B cell (primary cell): ENCODE results near the gene MRPS27. TPM values are rescaled to one million over a fixed set of nuclear protein-coding genes. Genes with fewer than 3 reads are reported as not detected.

ENCODE experiments used
- ATAC-seq: fragments of 200-7000 bp; cut with Tn5 transposase; one replicate; pipeline ENCODE4 v1.10.0; 2021; ENCODE audit warnings: low read depth, mild to moderate bottlenecking, moderate number of reproducible peaks, moderate library complexity
- CTCF ChIA-PET: fragments of 350-600 bp; sonication (Branson Sonifier 250); formaldehyde crosslinking; loops from one replicate; lab custom pipeline; 2021; ENCODE audit warnings: antibody characterized with exemption, inconsistent platforms; lab: Charles Lee
- POLR2A ChIA-PET: fragments of 350-600 bp; sonication (Branson Sonifier 250); formaldehyde crosslinking; loops from one replicate; lab custom pipeline; 2021; ENCODE audit warnings: antibody characterized with exemption; lab: Charles Lee
- DNase-seq: peaks from one replicate; pipeline ENCODE4 v3.0.0; 2013
- H2AFZ ChIP-seq: 2 replicates; pipeline ENCODE4 v1.6.1; 2012; ENCODE audit warnings: mild to moderate bottlenecking, low read depth, low read length; ENCODE audit not compliant: insufficient read depth, poor library complexity, severe bottlenecking
- H3K27ac ChIP-seq, 2 donors: 1 replicate in 1 of 2; 2 replicates in 1 of 2; pipeline ENCODE4 v1.5.1; 2012 to 2013; ENCODE audit warnings: low read length in 2 of 2, mild to moderate bottlenecking in 2 of 2, moderate library complexity in 1 of 2
- H3K27me3 ChIP-seq, 4 experiments: fragments of 200-600 bp in 1 of 4; sonication (generic) in 1 of 4; replicated peaks in 1 of 4; 1 replicate in 2 of 4; 2 replicates in 2 of 4; pipeline versions ENCODE4 v1.6.1 to v1.7.0; 2013 to 2016; ENCODE audit warnings: low read length in 3 of 4, mild to moderate bottlenecking in 2 of 4, mixed read lengths in 1 of 4, moderate library complexity in 1 of 4; ENCODE audit not compliant: insufficient read depth in 4 of 4, control insufficient read depth in 3 of 4; ENCODE audit errors: control extremely low read depth in 1 of 4
- H3K36me3 ChIP-seq, 2 experiments: replicated peaks in 1 of 2; 1 replicate in 1 of 2; 2 replicates in 1 of 2; pipeline versions ENCODE4 v1.6.1 to v1.7.1; 2013; ENCODE audit warnings: low read length in 1 of 2; ENCODE audit not compliant: insufficient read depth in 2 of 2, control insufficient read depth in 1 of 2; ENCODE audit errors: control extremely low read depth in 1 of 2, extremely low read depth in 1 of 2
- H3K4me1 ChIP-seq, 2 donors: fragments of 200-600 bp in 1 of 2; sonication (generic) in 1 of 2; 1 replicate in 1 of 2; 2 replicates in 1 of 2; pipeline versions ENCODE4 v1.5.1 to v1.6.1; 2013 to 2017; ENCODE audit warnings: low read length in 2 of 2; ENCODE audit not compliant: control insufficient read depth in 2 of 2, insufficient read depth in 2 of 2
- H3K4me2 ChIP-seq: replicated peaks from 2 replicates; pipeline ENCODE3; 2012; ENCODE audit warnings: mild to moderate bottlenecking, low read depth, low read length; ENCODE audit not compliant: poor library complexity, severe bottlenecking
- H3K4me3 ChIP-seq, 5 experiments: fragments of 200-600 bp in 1 of 5; sonication (generic) in 1 of 5; 1 replicate in 3 of 5; 2 replicates in 2 of 5; pipeline versions ENCODE4 v1.5.1 to v1.7.0; 2011 to 2016; ENCODE audit warnings: low read length in 4 of 5, mild to moderate bottlenecking in 4 of 5, low read depth in 2 of 5, control low read depth in 1 of 5, moderate library complexity in 1 of 5; ENCODE audit not compliant: insufficient read depth in 1 of 5; ENCODE audit errors: control extremely low read depth in 1 of 5, extremely low read depth in 1 of 5
- H3K79me2 ChIP-seq: fragments of 200-600 bp; sonication (generic); one replicate; pipeline ENCODE4 v1.6.0; 2016; ENCODE audit warnings: low read length; ENCODE audit not compliant: control insufficient read depth, insufficient read depth
- H3K9ac ChIP-seq: fragments of 200-600 bp; sonication (generic); 2 replicates; pipeline ENCODE4 v1.6.1; 2017; ENCODE audit warnings: mild to moderate bottlenecking, low read length, moderate library complexity
- H3K9me3 ChIP-seq, 3 donors: one replicate each; pipeline versions ENCODE4 v1.6.1 to v1.7.1; 2013; ENCODE audit warnings: low read length in 2 of 3; ENCODE audit not compliant: control insufficient read depth in 2 of 3, insufficient read depth in 1 of 3; ENCODE audit errors: control extremely low read depth in 1 of 3
- H4K20me1 ChIP-seq: 2 replicates; pipeline ENCODE4 v1.6.0; 2012; ENCODE audit warnings: mild to moderate bottlenecking, low read length; ENCODE audit not compliant: insufficient read depth, control insufficient read depth, poor library complexity, severe bottlenecking
- H3K27ac Mint-ChIP-seq: one replicate; pipeline ENCODE4 v1.8.0; 2021; ENCODE audit warnings: mixed read lengths
- H3K27me3 Mint-ChIP-seq: one replicate; pipeline ENCODE4 v1.8.0; 2021; ENCODE audit warnings: mixed read lengths
- H3K4me1 Mint-ChIP-seq: one replicate; pipeline ENCODE4 v1.8.0; 2021; ENCODE audit warnings: mixed read lengths
- H3K4me3 Mint-ChIP-seq: one replicate; pipeline ENCODE4 v1.8.0; 2021; ENCODE audit warnings: mixed read lengths
- H3K9me3 Mint-ChIP-seq: one replicate; pipeline ENCODE4 v1.8.0; 2022; ENCODE audit warnings: mixed read lengths; ENCODE audit not compliant: insufficient read depth
- CTCF ChIP-seq: fragments of 200-600 bp; IDR thresholded peaks from one replicate; pipeline ENCODE4 v1.8.0; 2022; ENCODE audit warnings: antibody characterized with exemption, mild to moderate bottlenecking
- EZH2 ChIP-seq: IDR thresholded peaks from 2 replicates; pipeline ENCODE4 v1.6.1; 2012; ENCODE audit warnings: borderline replicate concordance, low read depth, mild to moderate bottlenecking, moderate library complexity, low read length; ENCODE audit not compliant: insufficient read depth, poor library complexity, severe bottlenecking
- WGBS: methylation state at CpG from one replicate; pipeline ENCODE4 v1.1.5; 2013; ENCODE audit warnings: missing lambda C conversion rate; ENCODE audit not compliant: insufficient coverage; 5-methylcytosine and 5-hydroxymethylcytosine counted together
- intact Hi-C: fragments of 100-400 bp; cut with micrococcal nuclease; formaldehyde crosslinking; loops from one replicate; pipeline ENCODE4 v1.10.0; 2022
- polyA plus RNA-seq: library from polyadenylated mRNA; depleted of rRNA; stranded (reverse); fragments of >200 nt; gene quantifications from 2 replicates; pipeline ENCODE4 v1.2.3, GENCODE V29; 2012
- total RNA-seq, 2 donors: library from RNA; stranded (reverse); fragments of 120-200 nt in 1 of 2; gene quantifications; 1 replicate in 1 of 2; 2 replicates in 1 of 2; pipeline versions ENCODE4 v1.2.3 to v1.2.4, GENCODE V29; 2013 to 2022

MRPS27 gene
- total and polyA plus RNA-seq, 2 donors (not counting 1 experiment from before 2014, with no cell fraction given), result 33.4 to 58.3 TPM

- Histone ChIP-seq H3K27ac (no peak overlapping the region), H3K4me1 (no peaks in the 10 kb centered on the region), H4K20me1 (no peaks in the 10 kb centered on the region), H3K27me3 (peaks cover 0 to 10% (median 0%) of the 10 kb centered on the region in 4 experiments), H3K9me3 (no peaks in the 10 kb centered on the region), H3K4me3 (no peak overlapping the region), H3K4me2 (no peak overlapping the region), H3K79me2 (no peaks in the 10 kb centered on the region), H3K9ac (no peak overlapping the region), H2AFZ (no peak overlapping the region), H3K36me3 (no peaks in the 10 kb centered on the region)
- DNase-seq, result no peak
- Mint-ChIP-seq H3K27ac (no peak overlapping the region), H3K4me1 (no peaks in the 10 kb centered on the region), H3K27me3 (peaks cover 20% of the 10 kb centered on the region), H3K4me3 (no peak overlapping the region), H3K9me3 (no peaks in the 10 kb centered on the region)
- intact Hi-C loops, result no loop called here
- ChIA-PET CTCF (no interaction called here), POLR2A (no interaction called here)
- TF ChIP-seq EZH2, result no peak
- WGBS, result 91% methylated on average over 4 of the region's 7 CpGs
- ATAC-seq, result no peak
Measured at GRCh38 chr5:72183101-72183520, 136.9 kb downstream of the MRPS27 start.

GRCh38 chr5:72182686-72183085 is 137.4 kb downstream of the MRPS27 start:
- Histone ChIP-seq H3K36me3 (no peaks in the 10 kb centered on the region), H3K27me3 (peaks cover 0 to 10% (median 0%) of the 10 kb centered on the region in 4 experiments), H3K4me3 (no peak overlapping the region), H3K27ac (no peak overlapping the region), H3K4me2 (no peak overlapping the region), H2AFZ (no peak overlapping the region), H4K20me1 (no peaks in the 10 kb centered on the region), H3K4me1 (no peaks in the 10 kb centered on the region), H3K9ac (no peak overlapping the region), H3K9me3 (no peaks in the 10 kb centered on the region), H3K79me2 (no peaks in the 10 kb centered on the region)
- WGBS, result 93% methylated on average over 6 of the region's 7 CpGs
- TF ChIP-seq EZH2 (no peak), CTCF (no peak)
- DNase-seq, result no peak
- Mint-ChIP-seq H3K9me3 (no peaks in the 10 kb centered on the region), H3K27me3 (peaks cover 20% of the 10 kb centered on the region), H3K4me3 (no peak overlapping the region), H3K4me1 (no peaks in the 10 kb centered on the region), H3K27ac (no peak overlapping the region)
- CTCF ChIA-PET, result no interaction called here
- ATAC-seq, result no peak
- POLR2A ChIA-PET, result no interaction called here
- intact Hi-C loops, result no loop called here
